BLaER1 treated with 17β-estradiol and CSF1 and Interleukin-3, amounts not matched to agents 10 nM and 100 nM (cell line): Measurements from ENCODE around the gene STPG3.

ENCODE experiments used
- H3K27ac ChIP-seq, 11 experiments: shearing (Covaris generic); formaldehyde crosslinking; 2 replicates each; pipeline ENCODE4 v1.8.1; 2022
- H3K27me3 ChIP-seq, 11 experiments: shearing (Covaris generic); formaldehyde crosslinking; 2 replicates each; pipeline ENCODE4 v1.8.1; 2022
- H3K36me3 ChIP-seq, 11 experiments: shearing (Covaris generic); formaldehyde crosslinking; 2 replicates each; pipeline ENCODE4 v1.8.1; 2022
- H3K4me1 ChIP-seq, 10 experiments: shearing (Covaris generic); formaldehyde crosslinking; 2 replicates each; pipeline ENCODE4 v1.8.1; 2022
- H3K4me2 ChIP-seq, 11 experiments: shearing (Covaris generic); formaldehyde crosslinking; 2 replicates each; pipeline ENCODE4 v1.8.1; 2022
- H3K4me3 ChIP-seq, 10 experiments: shearing (Covaris generic); formaldehyde crosslinking; 2 replicates each; pipeline ENCODE4 v1.8.1; 2022
- H3K9ac ChIP-seq, 11 experiments: shearing (Covaris generic); formaldehyde crosslinking; 2 replicates each; pipeline ENCODE4 v1.8.1; 2022
- H3K9me3 ChIP-seq, 11 experiments: shearing (Covaris generic); formaldehyde crosslinking; replicated peaks in 1 of 11; 2 replicates each; pipeline ENCODE4 v1.8.1; 2022
- H4K20me1 ChIP-seq, 11 experiments: shearing (Covaris generic); formaldehyde crosslinking; 2 replicates each; pipeline ENCODE4 v1.8.1; 2022
- Cebpa-rat ChIP-seq, 11 experiments: shearing (Covaris generic); IDR thresholded peaks; 2 replicates each; pipeline ENCODE4 v1.8.1; 2022

Gene STPG3

GRCh38 chr9:137297966-137298365 is 46.9 kb downstream of the STPG3 start:
- Histone ChIP-seq H4K20me1 (peaks cover 0 to 52% (median 42%) of the 10 kb centered on the region in 11 experiments; a peak in 19 of 22 replicates), H3K9ac (no peak overlapping the region), H3K27ac (no peak overlapping the region), H3K4me3 (no peak overlapping the region), H3K27me3 (peaks cover 57 to 79% (median 70%) of the 10 kb centered on the region in 11 experiments), H3K4me2 (peak overlapping the region in 4 of 11 experiments; percentile 3 to 98 (median 52); a peak in 3 of 22 replicates), H3K9me3 (peaks cover 0 to 6% (median 0%) of the 10 kb centered on the region in 11 experiments; a peak in 3 of 22 replicates), H3K36me3 (no peaks in the 10 kb centered on the region; a peak in 1 of 22 replicates), H3K4me1 (peaks cover 24 to 67% (median 52%) of the 10 kb centered on the region in 10 experiments)
- no peak for TF ChIP-seq Cebpa-rat (IDR thresholded peaks at IDR 0.05)

GRCh38 chr9:137298401-137299202 is 47.5 kb downstream of the STPG3 start:
- Histone ChIP-seq H3K9me3 (peaks cover 0 to 6% (median 0%) of the 10 kb centered on the region in 11 experiments; a peak in 3 of 22 replicates), H3K36me3 (no peaks in the 10 kb centered on the region; a peak in 1 of 22 replicates), H3K9ac (no peak overlapping the region), H3K27ac (no peak overlapping the region), H3K4me3 (no peak overlapping the region), H3K4me2 (peak overlapping the region in 6 of 11 experiments; percentile 10 to 100 (median 98); a peak in 10 of 22 replicates), H3K4me1 (peaks cover 30 to 74% (median 59%) of the 10 kb centered on the region in 10 experiments), H4K20me1 (peaks cover 0 to 52% (median 42%) of the 10 kb centered on the region in 11 experiments; a peak in 19 of 22 replicates), H3K27me3 (peaks cover 57 to 79% (median 70%) of the 10 kb centered on the region in 11 experiments)
- no peak for TF ChIP-seq Cebpa-rat (IDR thresholded peaks at IDR 0.05)

DNA sequence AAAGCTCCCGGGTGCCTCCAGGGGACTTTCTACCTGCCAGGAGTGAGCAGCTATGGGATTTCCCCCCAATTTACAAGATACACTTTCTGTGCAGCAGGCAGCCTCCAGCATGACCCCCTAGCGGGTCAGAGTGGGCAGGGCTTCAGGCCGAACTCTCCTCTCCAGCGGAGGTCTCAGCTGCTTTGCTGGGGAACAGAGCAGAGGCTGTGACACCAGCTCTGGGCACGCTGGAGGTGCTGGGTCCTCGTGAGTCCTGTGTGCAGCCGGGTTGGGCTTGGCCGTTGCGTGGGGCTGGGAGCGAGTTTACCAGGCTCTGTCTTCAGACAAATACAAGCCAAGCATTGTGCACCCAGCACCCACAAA is 48.1 kb downstream of the STPG3 start:
- Histone ChIP-seq H3K4me1 (peaks cover 36 to 76% (median 64%) of the 10 kb centered on the region in 10 experiments), H3K4me2 (peak overlapping the region in 7 of 11 experiments; percentile 10 to 100 (median 99); a peak in 12 of 22 replicates), H4K20me1 (peaks cover 0 to 52% (median 42%) of the 10 kb centered on the region in 11 experiments; a peak in 19 of 22 replicates), H3K27ac (no peak overlapping the region), H3K9me3 (peaks cover 0 to 6% (median 0%) of the 10 kb centered on the region in 11 experiments; a peak in 3 of 22 replicates), H3K36me3 (no peaks in the 10 kb centered on the region; a peak in 1 of 22 replicates), H3K4me3 (no peak overlapping the region), H3K9ac (no peak overlapping the region; a peak in 1 of 22 replicates), H3K27me3 (peaks cover 57 to 79% (median 70%) of the 10 kb centered on the region in 11 experiments)
- no peak for TF ChIP-seq Cebpa-rat (IDR thresholded peaks at IDR 0.05)

DNA sequence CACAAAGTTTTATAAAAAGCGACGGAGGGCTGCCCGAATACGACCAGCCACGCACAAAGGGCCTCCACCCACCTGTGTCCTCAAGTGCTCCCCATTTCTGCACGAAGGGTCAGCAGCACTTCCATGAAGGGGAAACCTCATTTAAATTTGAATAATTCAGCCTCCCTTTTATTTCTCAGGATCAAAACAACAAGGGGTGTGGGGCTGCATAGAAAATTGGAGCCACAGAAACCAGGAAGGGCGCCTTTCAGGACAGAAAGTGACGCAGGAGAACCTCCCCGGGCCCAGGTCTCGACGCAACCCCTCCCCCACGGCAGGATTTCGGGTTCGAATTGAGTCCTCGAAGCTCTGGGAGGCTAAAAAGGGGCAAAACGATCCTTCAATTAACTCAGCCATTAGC is 48.9 kb downstream of the STPG3 start:
- Histone ChIP-seq H3K27ac (no peak overlapping the region), H3K4me2 (peak overlapping the region; percentile 48 to 100 (median 98); a peak in 21 of 22 replicates), H3K9me3 (no peaks in the 10 kb centered on the region), H3K4me1 (peaks cover 40 to 80% (median 67%) of the 10 kb centered on the region in 10 experiments), H3K9ac (peak overlapping the region in 3 of 11 experiments; percentile 11 to 51 (median 40); a peak in 5 of 22 replicates), H3K4me3 (peak overlapping the region in 3 of 10 experiments; percentile 17 to 38 (median 21); a peak in 3 of 20 replicates), H4K20me1 (peaks cover 0 to 52% (median 42%) of the 10 kb centered on the region in 11 experiments; a peak in 19 of 22 replicates), H3K36me3 (no peaks in the 10 kb centered on the region; a peak in 1 of 22 replicates), H3K27me3 (peaks cover 57 to 72% (median 66%) of the 10 kb centered on the region in 11 experiments)
- TF ChIP-seq Cebpa-rat (IDR thresholded peaks at IDR 0.05): no peak

DNA sequence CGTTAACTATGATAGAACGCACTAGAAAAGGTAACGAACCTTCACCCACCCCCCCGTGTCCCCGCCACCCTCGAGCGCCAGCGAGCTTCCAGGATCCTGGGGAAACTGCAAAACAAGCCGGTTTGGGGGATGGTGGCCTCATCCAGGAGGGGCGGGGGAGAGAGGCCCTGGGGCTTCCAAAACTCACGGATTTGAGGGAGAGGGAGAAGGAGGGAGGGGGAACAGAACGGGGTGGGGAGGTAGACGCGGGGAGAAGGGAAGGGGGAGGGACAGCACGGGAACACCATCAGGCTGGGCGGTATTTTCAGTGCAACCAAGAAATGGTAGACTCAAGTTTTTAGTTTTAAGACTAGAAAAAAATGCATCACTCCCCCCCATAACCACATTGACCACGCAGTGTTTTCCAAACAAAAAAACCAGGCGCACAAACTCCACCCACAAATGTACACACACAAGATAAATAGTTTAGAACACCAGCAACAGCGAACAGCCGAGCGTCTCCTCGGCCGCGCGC is 49.5 kb downstream of the STPG3 start:
- H3K27ac ChIP-seq: peak overlapping the region in 7 of 11 experiments; percentile 11 to 72 (median 37); a peak in 7 of 22 replicates
- no peaks in the 10 kb centered on the region; a peak in 1 of 22 replicates for H3K36me3 ChIP-seq
- peak overlapping the region; percentile 54 to 78 (median 66) for H3K4me3 ChIP-seq
- H3K4me2 ChIP-seq: peak overlapping the region; percentile 96 to 100 (median 98)
- peaks cover 45 to 85% (median 71%) of the 10 kb centered on the region in 10 experiments for H3K4me1 ChIP-seq
- H4K20me1 ChIP-seq: peaks cover 0 to 52% (median 42%) of the 10 kb centered on the region in 11 experiments; a peak in 19 of 22 replicates
- TF ChIP-seq Cebpa-rat (IDR thresholded peaks at IDR 0.05): no peak
- no peaks in the 10 kb centered on the region for H3K9me3 ChIP-seq
- H3K9ac ChIP-seq: peak overlapping the region; percentile 62 to 81 (median 74); a peak in 21 of 22 replicates
- peaks cover 57 to 65% (median 60%) of the 10 kb centered on the region in 11 experiments for H3K27me3 ChIP-seq

GRCh38 chr9:137301081-137301947 is 50.2 kb downstream of the STPG3 start:
- peaks cover 49 to 89% (median 75%) of the 10 kb centered on the region in 10 experiments for H3K4me1 ChIP-seq
- TF ChIP-seq Cebpa-rat (IDR thresholded peaks at IDR 0.05): no peak
- no peaks in the 10 kb centered on the region; a peak in 1 of 22 replicates for H3K36me3 ChIP-seq
- peak overlapping the region; percentile 96 to 100 (median 98) for H3K4me2 ChIP-seq
- peak overlapping the region; percentile 13 to 79 (median 52); a peak in 18 of 22 replicates for H3K27ac ChIP-seq
- H3K27me3 ChIP-seq: peaks cover 53 to 58% (median 56%) of the 10 kb centered on the region in 11 experiments
- peak overlapping the region; percentile 54 to 78 (median 66) for H3K4me3 ChIP-seq
- H3K9ac ChIP-seq: peak overlapping the region; percentile 62 to 81 (median 74)
- no peaks in the 10 kb centered on the region for H3K9me3 ChIP-seq
- H4K20me1 ChIP-seq: peaks cover 0 to 50% (median 42%) of the 10 kb centered on the region in 11 experiments; a peak in 19 of 22 replicates

GRCh38 chr9:137302118-137302448 is 51.0 kb downstream of the STPG3 start, which contains the start of gene NRARP:
Gene NRARP (minus strand): TSS chr9:137302271. CDS start chr9:137301928, 343 bp downstream.
- H3K9me3 ChIP-seq: no peaks in the 10 kb centered on the region
- H3K36me3 ChIP-seq: no peaks in the 10 kb centered on the region; a peak in 1 of 22 replicates
- peak within 1 kb of the TSS; percentile 54 to 78 (median 66) for H3K4me3 ChIP-seq
- peaks cover 0 to 42% (median 36%) of the 10 kb centered on the region in 11 experiments; a peak in 19 of 22 replicates for H4K20me1 ChIP-seq
- TF ChIP-seq Cebpa-rat (IDR thresholded peaks at IDR 0.05): no peak
- H3K27me3 ChIP-seq: peaks cover 45 to 50% (median 48%) of the 10 kb centered on the region in 11 experiments
- peaks cover 53 to 89% (median 75%) of the 10 kb centered on the region in 10 experiments for H3K4me1 ChIP-seq
- peak within 1 kb of the TSS; percentile 96 to 100 (median 98) for H3K4me2 ChIP-seq
- H3K9ac ChIP-seq: peak within 1 kb of the TSS; percentile 62 to 81 (median 76)
- peak within 1 kb of the TSS; percentile 18 to 88 (median 72); a peak in 21 of 22 replicates for H3K27ac ChIP-seq
